Measurements from ENCODE around the gene PLEKHH2.
"Not testable (repeated sequence)": the region's sequence is repeated elsewhere in the genome, so short reads cannot be mapped to it uniquely, and the experiment has no call there.

PLEKHH2 gene

DNA sequence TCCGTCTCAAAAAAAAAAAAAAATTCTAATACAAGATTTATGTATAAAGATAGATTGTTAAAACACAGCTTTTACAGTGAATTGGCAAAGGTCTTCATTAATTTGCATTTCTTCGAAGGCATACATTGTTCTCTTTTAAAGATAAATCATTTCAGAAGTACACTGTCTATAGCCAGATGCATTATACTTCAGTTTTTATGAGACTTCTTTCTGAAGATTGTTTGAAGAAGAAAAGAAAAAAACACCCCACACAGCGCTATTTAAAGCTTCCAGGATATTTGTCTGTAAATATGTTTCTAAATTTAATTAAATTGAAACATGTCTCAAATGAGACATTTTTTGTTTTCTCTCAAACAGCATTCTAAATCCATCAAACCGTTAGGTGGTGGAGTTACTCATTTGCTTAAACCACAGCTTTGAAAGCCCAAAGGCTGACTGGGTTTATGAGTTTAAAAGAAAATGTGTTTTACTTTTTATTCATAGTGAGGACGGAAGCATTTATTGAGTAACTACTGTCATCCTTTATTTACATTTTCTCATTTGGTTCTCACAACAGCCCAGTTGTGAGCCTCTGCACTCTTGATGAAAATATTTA, 81.6 kb downstream of the PLEKHH2 start:
- FAIRE-seq, result no peak

GRCh38 chr2:43724728-43725526, 87.9 kb downstream of the PLEKHH2 start:
- no peak for FAIRE-seq

DNA sequence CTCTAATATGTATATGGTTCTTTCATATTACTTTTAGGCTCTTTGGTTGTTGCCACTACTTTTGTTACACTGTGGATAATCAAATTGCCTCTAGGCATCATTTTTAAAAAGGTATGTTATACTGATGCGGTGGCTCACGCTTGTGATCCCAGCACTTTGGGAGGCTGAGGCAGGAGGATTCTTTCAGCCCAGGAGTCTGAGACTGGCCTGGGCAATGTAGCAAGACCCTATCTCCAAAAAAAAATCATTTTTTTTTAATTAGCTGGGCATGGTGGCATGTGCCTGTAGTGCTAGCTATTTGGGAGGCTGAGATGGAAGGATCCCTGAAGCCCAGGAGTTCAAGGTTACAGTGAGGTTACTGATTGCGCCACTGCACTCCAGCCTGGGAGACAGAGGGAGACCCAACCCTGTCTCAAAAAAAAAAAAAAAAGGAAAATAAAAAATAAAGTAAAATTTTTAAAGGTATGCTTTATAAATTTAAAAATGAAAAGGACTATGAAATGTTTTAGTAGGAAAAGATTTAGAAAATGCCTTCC, 88.7 kb downstream of the PLEKHH2 start:
- FAIRE-seq, result no peak

DNA sequence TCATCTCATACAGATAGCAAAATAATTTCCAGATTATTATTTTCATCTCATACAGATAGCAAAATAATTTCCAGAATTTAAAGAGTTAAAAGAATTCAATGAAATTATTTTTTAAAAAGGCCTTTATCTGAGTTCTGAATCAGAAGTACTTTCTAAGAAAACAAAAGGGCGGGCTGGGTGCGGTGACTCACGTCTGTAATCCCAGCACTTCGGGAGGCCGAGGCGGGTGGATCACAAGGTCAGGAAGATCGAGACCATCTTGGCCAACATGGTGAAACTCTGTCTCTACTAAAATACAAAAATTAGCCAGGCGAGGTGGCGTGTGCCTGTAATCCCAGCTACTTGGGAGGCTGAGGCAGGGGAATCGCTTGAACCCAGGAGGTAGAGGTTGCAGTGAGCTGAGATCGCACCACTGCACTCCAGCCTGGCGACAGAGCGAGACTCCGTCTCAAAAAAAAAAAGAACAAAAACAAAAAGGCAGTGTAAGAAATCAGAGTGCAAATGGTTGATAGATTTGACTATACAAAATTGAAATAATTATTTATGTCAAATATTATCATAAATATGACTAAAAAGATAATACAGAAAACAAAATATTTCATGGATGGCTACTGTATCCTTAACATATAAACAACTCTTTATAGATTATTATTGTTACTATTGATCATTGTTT, 90.0 kb downstream of the PLEKHH2 start:
- not testable (repeated sequence) for FAIRE-seq

- no peak for FAIRE-seq
Observed at GRCh38 chr2:43727634-43728014, 90.6 kb downstream of the PLEKHH2 start.

GRCh38 chr2:43729491-43730174, 92.6 kb downstream of the PLEKHH2 start:
- FAIRE-seq, result no peak

DNA sequence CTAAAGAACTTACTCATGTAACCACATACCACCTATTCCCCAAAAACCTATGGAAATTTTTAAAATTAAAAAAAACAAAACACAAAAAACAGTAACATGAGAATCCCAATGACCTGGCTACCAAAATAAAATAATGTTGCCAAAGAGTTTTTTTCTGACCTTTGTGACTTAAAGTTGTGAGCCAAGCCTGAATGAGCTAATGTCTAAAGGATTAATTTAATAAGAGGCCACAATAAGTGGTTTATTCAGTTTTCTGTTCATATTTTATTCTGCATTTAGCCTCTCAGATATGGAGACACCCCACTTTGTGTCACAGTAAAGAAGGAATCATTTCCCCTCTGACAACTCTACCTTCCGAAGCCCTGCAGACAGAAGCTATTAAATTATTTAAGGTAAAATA, 94.2 kb downstream of the PLEKHH2 start:
- no peak for FAIRE-seq

DNA sequence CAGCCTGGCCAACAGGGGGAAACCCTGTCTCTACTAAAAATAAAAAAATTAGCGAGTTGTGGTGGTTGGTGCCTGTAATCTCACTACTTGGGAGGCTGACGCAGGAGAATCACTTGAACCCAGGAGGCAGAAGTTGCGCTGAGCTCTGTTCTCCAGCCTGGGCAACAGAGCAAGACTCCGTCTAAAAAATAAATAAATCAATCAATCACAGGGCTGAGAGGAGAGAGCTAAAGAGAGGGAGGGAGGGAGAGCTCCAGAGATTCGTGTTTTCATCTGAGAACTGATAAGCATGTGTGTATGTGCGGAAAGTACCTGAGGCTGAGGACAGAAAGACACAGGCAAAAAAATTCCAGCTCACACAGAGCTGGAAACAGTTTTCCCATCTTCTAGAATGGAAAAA, 99.6 kb downstream of the PLEKHH2 start:
- no peak for FAIRE-seq

- FAIRE-seq, result no peak
Observed at GRCh38 chr2:43737097-43737854, 100.2 kb downstream of the PLEKHH2 start.

- FAIRE-seq, result no peak
Observed at GRCh38 chr2:43737855-43738254, 100.8 kb downstream of the PLEKHH2 start.

DNA sequence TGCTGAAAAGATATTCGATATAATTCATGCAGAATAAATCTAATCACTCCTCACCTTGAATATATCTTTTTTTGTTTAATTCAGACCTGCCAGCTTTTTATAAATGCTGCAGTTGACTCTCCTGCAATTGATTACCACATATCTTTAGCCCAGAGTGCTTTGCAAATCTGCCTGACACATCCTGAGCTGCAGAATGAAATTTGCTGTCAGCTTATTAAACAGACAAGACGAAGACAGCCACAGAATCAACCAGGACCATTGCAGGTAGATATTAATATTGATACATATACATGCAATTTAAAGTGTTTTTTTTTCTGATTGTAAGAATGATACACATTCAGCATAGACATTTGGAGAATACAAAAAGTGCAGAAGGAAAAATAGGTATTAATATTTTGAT, 101.2 kb downstream of the PLEKHH2 start:
- FAIRE-seq, result no peak

DNA sequence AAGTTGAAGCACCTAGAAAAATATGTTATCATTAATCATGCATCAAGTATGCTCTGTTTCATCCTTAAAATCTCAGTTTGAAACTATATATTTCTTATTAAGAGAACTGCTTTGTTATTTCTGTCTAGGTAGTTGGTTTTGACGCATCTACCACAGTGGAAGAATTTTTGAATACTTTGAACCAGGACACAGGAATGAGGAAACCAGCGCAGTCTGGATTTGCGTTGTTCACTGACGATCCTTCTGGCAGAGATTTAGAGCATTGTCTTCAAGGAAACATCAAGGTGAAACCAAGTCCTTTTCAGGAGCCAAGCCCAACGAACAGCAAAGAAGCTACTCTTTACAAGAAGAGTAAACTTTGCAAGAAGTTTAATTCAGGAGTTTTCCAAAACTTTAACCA, 106.6 kb downstream of the PLEKHH2 start:
- no peak for FAIRE-seq

DNA sequence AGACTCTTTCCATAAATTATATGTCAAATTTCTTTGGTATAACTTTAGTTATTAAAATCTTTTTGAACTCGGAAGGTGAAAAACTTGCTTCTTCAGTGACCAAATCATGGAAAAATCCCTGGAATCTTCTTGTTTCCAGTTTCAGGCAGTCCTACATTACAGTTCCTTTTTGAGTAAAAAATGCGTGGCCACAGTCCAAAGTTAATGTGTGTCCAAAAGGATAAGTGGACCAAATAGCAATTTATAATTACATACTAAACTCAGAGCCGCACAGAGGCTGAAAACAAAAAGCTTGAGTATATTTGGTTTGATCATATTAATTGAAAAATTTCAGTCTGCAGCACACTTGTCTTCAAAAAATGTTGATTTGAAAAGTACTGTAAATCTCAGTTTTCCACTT, 108.4 kb downstream of the PLEKHH2 start:
- no peak for FAIRE-seq

GRCh38 chr2:43748333-43748732, 111.3 kb downstream of the PLEKHH2 start:
- no peak for FAIRE-seq

DNA sequence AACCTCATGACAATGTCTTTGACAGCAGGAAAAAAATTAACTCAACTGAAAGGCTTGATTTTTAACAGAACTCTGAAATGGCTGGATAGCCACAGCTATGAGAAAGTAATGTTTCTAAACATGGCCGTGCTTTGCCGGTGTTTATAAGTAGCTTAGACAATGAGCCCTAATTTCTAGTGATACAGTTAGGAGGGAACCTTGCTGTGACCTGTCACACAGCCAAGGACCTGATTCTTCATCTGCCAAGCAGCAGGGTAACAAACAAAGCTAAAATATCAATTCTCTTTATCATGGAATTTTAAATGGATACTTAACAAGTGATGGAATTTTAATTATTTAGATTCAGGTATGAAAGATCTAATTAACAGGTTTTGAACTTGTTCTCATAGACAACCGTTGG, 112.5 kb downstream of the PLEKHH2 start:
- FAIRE-seq, result no peak

- no peak for FAIRE-seq
Observed at GRCh38 chr2:43751476-43751990, 114.5 kb downstream of the PLEKHH2 start.

- no peak for FAIRE-seq
Observed at GRCh38 chr2:43752302-43752701, 115.2 kb downstream of the PLEKHH2 start.

- FAIRE-seq, result no peak
Observed at GRCh38 chr2:43754180-43754579, 117.1 kb downstream of the PLEKHH2 start.

DNA sequence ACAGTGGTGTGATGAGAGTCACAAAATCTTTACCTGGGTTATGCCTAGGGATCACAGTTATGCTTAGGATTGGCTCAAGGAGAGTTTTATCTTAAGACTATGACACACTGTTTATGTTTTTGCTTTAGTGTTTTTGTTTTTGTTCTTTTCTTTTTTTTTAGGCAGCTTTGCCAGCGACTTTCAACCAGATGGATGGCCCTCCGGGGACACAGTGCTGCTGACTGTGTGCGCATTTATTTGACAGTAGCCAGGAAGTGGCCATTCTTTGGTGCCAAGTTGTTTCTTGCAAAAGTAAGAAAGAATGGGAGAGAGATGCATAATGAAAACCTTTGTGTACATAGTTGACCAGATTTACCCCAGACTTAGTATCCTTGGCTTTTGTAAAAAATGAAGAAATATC, 121.7 kb downstream of the PLEKHH2 start:
- no peak for FAIRE-seq

- FAIRE-seq, result no peak
Observed at GRCh38 chr2:43759195-43759594, 122.1 kb downstream of the PLEKHH2 start.

DNA sequence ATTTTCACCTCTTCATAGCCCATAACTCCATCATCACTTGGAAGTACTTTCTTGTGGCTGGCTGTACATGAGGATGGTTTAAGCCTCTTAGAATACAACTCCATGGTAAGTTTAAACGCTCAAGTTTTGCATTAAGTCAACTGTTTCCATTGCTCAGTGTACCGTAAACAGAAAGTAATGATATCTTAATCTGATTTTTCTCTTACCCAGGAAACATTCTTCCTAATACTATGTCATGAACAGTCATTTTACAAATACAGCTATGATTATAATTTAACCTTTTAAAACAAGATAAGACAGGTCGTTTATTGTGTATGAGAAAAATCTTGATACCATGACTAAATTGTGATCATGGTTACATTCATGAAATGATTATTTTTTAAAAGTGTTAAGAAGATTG, 125.2 kb downstream of the PLEKHH2 start:
- FAIRE-seq, result peak; percentile 32

DNA sequence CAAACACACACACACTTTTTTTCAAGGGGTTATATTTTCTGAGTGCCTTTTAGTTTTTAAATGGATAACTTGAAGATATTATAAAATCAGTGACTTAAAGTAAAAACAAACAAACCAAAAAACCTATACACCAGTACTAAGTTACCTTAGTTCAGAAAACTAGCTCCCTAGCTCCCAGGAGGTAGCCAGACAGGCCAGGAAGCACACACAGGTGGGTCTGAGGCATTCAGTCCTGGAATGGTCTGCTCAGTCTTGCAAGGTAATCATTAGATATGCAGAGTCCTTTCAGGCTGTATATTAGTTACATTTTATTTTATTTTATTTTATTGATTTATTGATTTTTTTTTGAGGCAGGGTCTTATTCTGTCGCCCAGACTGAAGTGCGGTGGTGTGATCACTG, 126.0 kb downstream of the PLEKHH2 start:
- FAIRE-seq, result no peak

All from A204.1 (cell line).